Activated B cell treated with CpG ODN at 0.5 μM for 24 hours (primary cell): ENCODE results near the gene KCNH3. TPM values are rescaled to one million over a fixed set of nuclear protein-coding genes. Genes with fewer than 3 reads are reported as not detected.

Experiments
- ATAC-seq: fragments of 200-7000 bp; cut with Tn5 transposase; one replicate; pipeline ENCODE4 v1.10.0; 2021; ENCODE audit warnings: low read depth, mild to moderate bottlenecking, moderate library complexity
- CTCF ChIA-PET: fragments of 350-600 bp; sonication (Branson Sonifier 250); formaldehyde crosslinking; loops from one replicate; lab custom pipeline; 2021; ENCODE audit warnings: antibody characterized with exemption; lab: Charles Lee
- POLR2A ChIA-PET: fragments of 350-600 bp; sonication (Branson Sonifier 250); formaldehyde crosslinking; loops from one replicate; lab custom pipeline; 2021; ENCODE audit warnings: antibody characterized with exemption; lab: Charles Lee
- DNase-seq: peaks from one replicate; pipeline ENCODE4 v3.0.0; 2022
- H3K27ac Mint-ChIP-seq: one replicate; pipeline ENCODE4 v1.8.0; 2020; ENCODE audit warnings: mixed read lengths
- H3K27me3 Mint-ChIP-seq: one replicate; pipeline ENCODE4 v1.8.0; 2021; ENCODE audit warnings: mixed read lengths
- H3K36me3 Mint-ChIP-seq: one replicate; pipeline ENCODE4 v1.8.0; 2021; ENCODE audit warnings: low read depth, mixed read lengths
- H3K4me1 Mint-ChIP-seq: one replicate; pipeline ENCODE4 v1.8.0; 2021; ENCODE audit warnings: mixed read lengths
- H3K4me3 Mint-ChIP-seq: one replicate; pipeline ENCODE4 v1.8.0; 2020; ENCODE audit warnings: mild to moderate bottlenecking, mixed read lengths
- H3K9me3 Mint-ChIP-seq: one replicate; pipeline ENCODE4 v1.8.0; 2020; ENCODE audit warnings: mixed read lengths
- intact Hi-C: fragments of 100-400 bp; cut with micrococcal nuclease; formaldehyde crosslinking; loops from one replicate; pipeline ENCODE4 v1.15.1; 2024
- total RNA-seq: library from RNA; stranded (reverse); gene quantifications from 2 replicates; pipeline ENCODE4 v1.2.3, GENCODE V29; 2022
- TF ChIP-seq, protein P1 (sequence below): fragments of 200-600 bp; IDR thresholded peaks from one replicate; pipeline ENCODE4 v1.8.0; 2022; ENCODE audit warnings: antibody characterized with exemption, mild to moderate bottlenecking

Gene KCNH3
- total RNA-seq, 1 donor from 2014 or later, result 0.44 TPM

DNA sequence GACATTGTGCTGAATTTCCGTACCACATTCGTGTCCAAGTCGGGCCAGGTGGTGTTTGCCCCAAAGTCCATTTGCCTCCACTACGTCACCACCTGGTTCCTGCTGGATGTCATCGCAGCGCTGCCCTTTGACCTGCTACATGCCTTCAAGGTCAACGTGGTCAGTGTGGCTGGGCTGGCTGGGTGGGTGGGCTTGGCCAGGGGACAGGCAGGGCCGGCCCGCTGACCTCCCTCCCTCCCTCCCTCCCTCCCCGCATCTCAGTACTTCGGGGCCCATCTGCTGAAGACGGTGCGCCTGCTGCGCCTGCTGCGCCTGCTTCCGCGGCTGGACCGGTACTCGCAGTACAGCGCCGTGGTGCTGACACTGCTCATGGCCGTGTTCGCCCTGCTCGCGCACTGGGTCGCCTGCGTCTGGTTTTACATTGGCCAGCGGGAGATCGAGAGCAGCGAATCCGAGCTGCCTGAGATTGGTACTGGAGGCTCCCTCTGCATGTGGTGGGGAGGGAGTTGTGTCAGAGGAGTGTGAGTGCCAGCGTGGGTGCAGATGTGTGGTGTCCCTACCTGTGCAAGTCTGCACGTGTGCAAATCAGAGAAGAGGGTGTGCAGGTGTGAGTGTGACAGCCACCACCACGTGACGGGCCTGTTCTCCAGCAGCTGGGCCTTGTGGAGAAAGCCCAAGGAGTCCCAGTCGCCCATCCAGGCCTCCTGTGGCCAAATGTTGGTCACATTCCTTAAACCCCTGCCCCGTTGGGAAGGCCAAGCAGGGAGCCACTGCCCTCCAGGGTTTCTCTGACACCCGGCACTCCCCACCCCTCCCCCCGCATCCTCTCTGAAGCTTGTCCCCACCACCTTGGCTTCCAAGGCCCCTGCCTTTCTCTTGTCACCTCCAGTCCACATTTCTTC is 5.3 kb downstream of the KCNH3 start:
- H3K27me3 Mint-ChIP-seq, result peaks cover 41% of the 10 kb centered on the region
- TF ChIP-seq, protein P1, sequence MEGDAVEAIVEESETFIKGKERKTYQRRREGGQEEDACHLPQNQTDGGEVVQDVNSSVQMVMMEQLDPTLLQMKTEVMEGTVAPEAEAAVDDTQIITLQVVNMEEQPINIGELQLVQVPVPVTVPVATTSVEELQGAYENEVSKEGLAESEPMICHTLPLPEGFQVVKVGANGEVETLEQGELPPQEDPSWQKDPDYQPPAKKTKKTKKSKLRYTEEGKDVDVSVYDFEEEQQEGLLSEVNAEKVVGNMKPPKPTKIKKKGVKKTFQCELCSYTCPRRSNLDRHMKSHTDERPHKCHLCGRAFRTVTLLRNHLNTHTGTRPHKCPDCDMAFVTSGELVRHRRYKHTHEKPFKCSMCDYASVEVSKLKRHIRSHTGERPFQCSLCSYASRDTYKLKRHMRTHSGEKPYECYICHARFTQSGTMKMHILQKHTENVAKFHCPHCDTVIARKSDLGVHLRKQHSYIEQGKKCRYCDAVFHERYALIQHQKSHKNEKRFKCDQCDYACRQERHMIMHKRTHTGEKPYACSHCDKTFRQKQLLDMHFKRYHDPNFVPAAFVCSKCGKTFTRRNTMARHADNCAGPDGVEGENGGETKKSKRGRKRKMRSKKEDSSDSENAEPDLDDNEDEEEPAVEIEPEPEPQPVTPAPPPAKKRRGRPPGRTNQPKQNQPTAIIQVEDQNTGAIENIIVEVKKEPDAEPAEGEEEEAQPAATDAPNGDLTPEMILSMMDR, result no peak
- ChIA-PET POLR2A (no interaction called here), CTCF (no interaction called here)
- no peak overlapping the region for H3K4me3 Mint-ChIP-seq
- H3K27ac Mint-ChIP-seq, result no peak overlapping the region
- ATAC-seq (no peak), DNase-seq (no peak)
- intact Hi-C loops, result no loop called here
- H3K4me1 Mint-ChIP-seq, result peaks cover 33% of the 10 kb centered on the region
- H3K36me3 Mint-ChIP-seq, result no peaks in the 10 kb centered on the region
- no peaks in the 10 kb centered on the region for H3K9me3 Mint-ChIP-seq

DNA sequence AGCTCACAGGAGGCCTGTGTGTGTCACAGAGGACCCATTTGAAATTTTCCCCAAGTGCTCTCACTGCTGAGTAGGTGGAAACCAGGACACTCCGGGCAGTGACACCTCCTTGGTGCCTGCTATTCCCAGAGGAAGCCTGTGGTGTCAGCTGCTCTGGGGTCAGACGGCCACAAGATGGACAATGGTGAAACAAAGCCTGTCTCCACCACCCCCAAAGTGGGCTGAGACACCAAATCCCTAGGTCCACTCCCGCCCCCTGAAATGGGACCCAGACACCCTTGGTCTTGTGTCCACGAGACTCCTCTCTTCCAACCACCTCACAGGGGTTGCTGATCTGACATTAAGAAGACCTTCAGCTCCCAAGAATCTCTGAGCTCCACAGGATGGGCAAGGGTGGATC is 7.0 kb downstream of the KCNH3 start:
- POLR2A ChIA-PET, result no interaction called here
- TF ChIP-seq, protein P1, result no peak
- Mint-ChIP-seq H3K27ac (no peak overlapping the region), H3K27me3 (peaks cover 38% of the 10 kb centered on the region), H3K4me3 (no peak overlapping the region), H3K9me3 (no peaks in the 10 kb centered on the region), H3K36me3 (no peaks in the 10 kb centered on the region), H3K4me1 (peaks cover 21% of the 10 kb centered on the region)
- ATAC-seq, result no peak
- no peak for DNase-seq
- CTCF ChIA-PET, result no interaction called here
- intact Hi-C loops, result no loop called here

DNA sequence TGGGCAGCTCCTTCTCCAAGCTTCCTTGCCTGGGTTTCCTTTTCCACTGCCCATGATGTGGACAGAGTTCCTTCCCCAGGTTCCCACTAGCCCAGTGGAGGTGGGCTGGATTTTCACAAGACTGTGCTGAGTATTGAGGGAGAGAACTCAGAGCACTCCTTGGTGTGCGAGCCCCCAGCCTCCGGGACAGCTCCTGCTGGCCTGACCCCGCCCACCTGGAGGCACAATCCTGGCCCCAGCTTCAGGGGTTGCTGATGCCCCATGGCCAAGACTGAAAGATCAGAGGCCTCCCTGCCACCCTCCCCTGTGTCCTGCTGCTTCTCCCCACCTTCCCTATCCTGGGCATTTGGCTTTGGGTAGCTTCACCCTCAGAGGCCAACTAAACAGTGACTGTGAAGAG is 7.7 kb downstream of the KCNH3 start:
- Mint-ChIP-seq H3K4me1 (peaks cover 14% of the 10 kb centered on the region), H3K27me3 (peaks cover 38% of the 10 kb centered on the region), H3K36me3 (no peaks in the 10 kb centered on the region), H3K9me3 (no peaks in the 10 kb centered on the region), H3K4me3 (no peak overlapping the region), H3K27ac (no peak overlapping the region)
- intact Hi-C loops, result no loop called here
- no peak for DNase-seq
- POLR2A ChIA-PET, result interaction anchor here (0.6 kb wide), 1 partner anchor 111 kb away, joined by 5 read pairs; no protein-coding TSS in a partner anchor
- no peak for ATAC-seq
- CTCF ChIA-PET, result no interaction called here
- TF ChIP-seq, protein P1, result no peak

- peaks cover 10% of the 10 kb centered on the region for H3K4me1 Mint-ChIP-seq
- no peak for ATAC-seq
- no peak overlapping the region for H3K4me3 Mint-ChIP-seq
- ChIA-PET CTCF (no interaction called here), POLR2A (interaction anchor here (0.6 kb wide), 1 partner anchor 112 kb away, joined by 5 read pairs; no protein-coding TSS in a partner anchor)
- H3K9me3 Mint-ChIP-seq, result no peaks in the 10 kb centered on the region
- DNase-seq, result no peak
- peaks cover 38% of the 10 kb centered on the region for H3K27me3 Mint-ChIP-seq
- no peaks in the 10 kb centered on the region for H3K36me3 Mint-ChIP-seq
- intact Hi-C loops, result no loop called here
- TF ChIP-seq, protein P1, result no peak
- H3K27ac Mint-ChIP-seq, result no peak overlapping the region
Measured at GRCh38 chr12:49547090-49547690, 8.4 kb downstream of the KCNH3 start.

GRCh38 chr12:49548481-49548821 is 9.6 kb downstream of the KCNH3 start:
- peak overlapping the region; percentile 78 for H3K4me3 Mint-ChIP-seq
- H3K4me1 Mint-ChIP-seq, result peaks cover 10% of the 10 kb centered on the region
- no peaks in the 10 kb centered on the region for H3K9me3 Mint-ChIP-seq
- CTCF ChIA-PET, result no interaction called here
- ATAC-seq, result no peak
- H3K27me3 Mint-ChIP-seq, result peaks cover 38% of the 10 kb centered on the region
- intact Hi-C loops, result no loop called here
- TF ChIP-seq, protein P1, result no peak
- H3K36me3 Mint-ChIP-seq, result no peaks in the 10 kb centered on the region
- no peak overlapping the region for H3K27ac Mint-ChIP-seq
- DNase-seq, result no peak
- POLR2A ChIA-PET, result interaction anchor here (1.5 kb wide), 1 partner anchor 19 kb away, joined by 5 read pairs; no protein-coding TSS in a partner anchor
